ENCODE data around the gene NLRP13. TPM values are rescaled to one million over a fixed set of nuclear protein-coding genes. Genes with fewer than 3 reads are reported as not detected.

NLRP13 gene
- polyA plus RNA-seq, 1 of the 3 experiments (the other 2 are of a cell fraction): not detected

GRCh38 chr19:55858969-55859368 is 73.2 kb downstream of the NLRP13 start:
- no peaks in the 10 kb centered on the region for H3K9me3 ChIP-seq
- no peak overlapping the region for H3K4me2 ChIP-seq
- H3K79me2 ChIP-seq (ENCODE audit: insufficient read depth): no peaks in the 10 kb centered on the region
- WGBS (ENCODE audit: low lambda C conversion rate): 0% methylated on average over 5 of the region's 5 CpGs
- H4K20me1 ChIP-seq (ENCODE audit: insufficient read depth): no peaks in the 10 kb centered on the region
- H3K4me1 ChIP-seq (ENCODE audit: control insufficient read depth in 1 of 2, insufficient read depth in 2 of 2, low read depth in 1 of 2, low read length in 1 of 2): no peaks in the 10 kb centered on the region
- ChIA-PET CTCF (no interaction called here), POLR2A (no interaction called here)
- no peak for DNase-seq
- H3F3A ChIP-seq (replicated peaks; ENCODE audit: insufficient read depth): no peaks in the 10 kb centered on the region
- no peak overlapping the region for H3K27ac ChIP-seq (ENCODE audit: low read depth in 2 of 2, low read length in 1 of 2)
- no peak overlapping the region for H3K4me3 ChIP-seq (ENCODE audit: low read depth in 2 of 2, low read length in 1 of 2)
- TF ChIP-seq YY1 (IDR thresholded peaks at IDR 0.05; ENCODE audit: low read depth) (no peak), MAX (IDR thresholded peaks at IDR 0.05; ENCODE audit: low read depth) (no peak), FOXM1 (IDR thresholded peaks at IDR 0.05; ENCODE audit: low read depth) (no peak), SMC3 (IDR thresholded peaks at IDR 0.05; ENCODE audit: low read depth, low read length) (no peak)
- H3K36me3 ChIP-seq (replicated peaks in 1 of 2; ENCODE audit: control insufficient read depth in 1 of 2, insufficient read depth in 2 of 2, low read length in 1 of 2): no peaks in the 10 kb centered on the region
- no peak overlapping the region for H2AFZ ChIP-seq (ENCODE audit: low read depth)
- peaks cover 29% of the 10 kb centered on the region; the same call in 1 of the 2 replicates for H3K27me3 ChIP-seq (ENCODE audit: insufficient read depth)
- H3K9ac ChIP-seq: no peak overlapping the region
- no peaks in the 10 kb centered on the region for H3K9me2 ChIP-seq

GRCh38 chr19:55858401-55858800 is 73.7 kb downstream of the NLRP13 start:
- H3F3A ChIP-seq (replicated peaks; ENCODE audit: insufficient read depth): no peaks in the 10 kb centered on the region
- TF ChIP-seq ZBTB33 (IDR thresholded peaks at IDR 0.05; ENCODE audit: borderline replicate concordance, low read depth): no peak
- TF ChIP-seq CTCF (IDR thresholded peaks at IDR 0.05): no peak
- TF ChIP-seq RFX5 (IDR thresholded peaks at IDR 0.05; ENCODE audit: low read length): no peak
- no peak for TF ChIP-seq USF2 (IDR thresholded peaks at IDR 0.05; ENCODE audit: borderline replicate concordance, low read depth, low read length)
- no peak for TF ChIP-seq JUND (IDR thresholded peaks at IDR 0.05)
- no peak for TF ChIP-seq FOXJ3 (CRISPR knock-in tag; IDR thresholded peaks at IDR 0.05)
- no peak for TF ChIP-seq IRF3 (IDR thresholded peaks at IDR 0.05; ENCODE audit: low read depth, low read length)
- no peak for TF ChIP-seq SMC3 (IDR thresholded peaks at IDR 0.05; ENCODE audit: low read depth, low read length)
- TF ChIP-seq GABPA (IDR thresholded peaks at IDR 0.05; ENCODE audit: low read depth): no peak
- TF ChIP-seq NFIC (IDR thresholded peaks at IDR 0.05; ENCODE audit: borderline replicate concordance): no peak
- no peak for TF ChIP-seq YY1 (IDR thresholded peaks at IDR 0.05; ENCODE audit: low read depth)
- no peak for TF ChIP-seq USF1 (IDR thresholded peaks at IDR 0.05; ENCODE audit: borderline replicate concordance, low read depth)
- TF ChIP-seq NRF1 (IDR thresholded peaks at IDR 0.05; ENCODE audit: low read depth, low read length): no peak
- no peak for TF ChIP-seq GATA2 (CRISPR knock-in tag; IDR thresholded peaks at IDR 0.05)
- no peak for TF ChIP-seq TAF1 (IDR thresholded peaks at IDR 0.05; ENCODE audit: borderline replicate concordance, low read depth, low read length)
- H3K27me3 ChIP-seq (ENCODE audit: insufficient read depth): peaks cover 29% of the 10 kb centered on the region; the same call in 1 of the 2 replicates
- no peak for DNase-seq
- H3K27ac ChIP-seq (ENCODE audit: low read depth in 2 of 2, low read length in 1 of 2): no peak overlapping the region
- H3K9ac ChIP-seq: no peak overlapping the region
- H3K4me3 ChIP-seq (ENCODE audit: low read depth in 2 of 2, low read length in 1 of 2): no peak overlapping the region
- no peaks in the 10 kb centered on the region for H3K4me1 ChIP-seq (ENCODE audit: control insufficient read depth in 1 of 2, insufficient read depth in 2 of 2, low read depth in 1 of 2, low read length in 1 of 2)
- H3K9me3 ChIP-seq: no peaks in the 10 kb centered on the region
- no peaks in the 10 kb centered on the region for H3K79me2 ChIP-seq (ENCODE audit: insufficient read depth)
- H2AFZ ChIP-seq (ENCODE audit: low read depth): no peak overlapping the region
- no peaks in the 10 kb centered on the region for H4K20me1 ChIP-seq (ENCODE audit: insufficient read depth)
- no peaks in the 10 kb centered on the region for H3K9me2 ChIP-seq
- WGBS (ENCODE audit: low lambda C conversion rate): 11% methylated on average over 10 of the region's 14 CpGs
- POLR2A ChIA-PET: no interaction called here
- H3K36me3 ChIP-seq (replicated peaks in 1 of 2; ENCODE audit: control insufficient read depth in 1 of 2, insufficient read depth in 2 of 2, low read length in 1 of 2): no peaks in the 10 kb centered on the region
- H3K4me2 ChIP-seq: no peak overlapping the region
- CTCF ChIA-PET: interaction anchor here (0.7 kb wide), 1 partner anchor 25 kb away, joined by 3 read pairs; no protein-coding TSS in a partner anchor

Data from SK-N-SH (cell line).